Transverse colon (tissue), 4 donors: ENCODE measurements around the gene ERC2.

Experiments
- CTCF ChIP-seq, 5 experiments: fragments of 200-600 bp in 3 of 5; fragments of 450-650 bp in 2 of 5; sonication (generic) in 3 of 5; IDR thresholded peaks; 1 replicate in 2 of 5; 2 replicates in 3 of 5; pipeline ENCODE4 v1.5.1; 2016 to 2017; ENCODE audit warnings: antibody characterized with exemption in 5 of 5, inconsistent platforms in 3 of 5, mild to moderate bottlenecking in 2 of 5, moderate library complexity in 1 of 5
- POLR2AphosphoS5 ChIP-seq, 3 donors: sonication (generic); formaldehyde crosslinking; IDR thresholded peaks; one replicate each; pipeline ENCODE4 v1.6.1; 2016; ENCODE audit warnings: antibody characterized with exemption in 3 of 3

- TF ChIP-seq CTCF (IDR thresholded peaks at IDR 0.05) (no peak), POLR2AphosphoS5 (IDR thresholded peaks at IDR 0.05) (no peak)
These were observed 475 bp downstream of the ERC2 start for GRCh38 chr3:56467801-56468183.
